Endothelial cell of umbilical vein (primary cell): ENCODE results near the gene MDN1.

Experiments
- EZH2 ChIP-seq: IDR thresholded peaks from 2 replicates; pipeline ENCODE4 v1.6.1; 2012; ENCODE audit warnings: borderline replicate concordance, low read depth, mild to moderate bottlenecking, moderate library complexity, low read length, inconsistent platforms; ENCODE audit not compliant: severe bottlenecking
- JUN ChIP-seq: IDR thresholded peaks from 2 replicates; pipeline ENCODE4 v1.6.1; 2011; ENCODE audit warnings: borderline replicate concordance, low read depth; ENCODE audit not compliant: insufficient read length, insufficient read depth
- MYC ChIP-seq: IDR thresholded peaks from one replicate; pipeline ENCODE4 v1.6.1; 2011; ENCODE audit warnings: mild to moderate bottlenecking, low read depth, low read length
- POLR2A ChIP-seq: IDR thresholded peaks from 2 replicates; pipeline ENCODE4 v1.6.1; 2012; ENCODE audit warnings: low read depth, mild to moderate bottlenecking, control low read depth, low read length
- POLR2AphosphoS5 ChIP-seq: IDR thresholded peaks from 2 replicates; pipeline ENCODE4 v1.6.1; 2012; ENCODE audit warnings: low read depth, mild to moderate bottlenecking, control low read depth, low read length, moderate library complexity; ENCODE audit not compliant: insufficient read depth
- TF ChIP-seq, protein P1 (sequence below), 2 donors: IDR thresholded peaks; 1 replicate in 1 of 2; 2 replicates in 1 of 2; pipeline ENCODE4 v1.5.1; 2011; ENCODE audit warnings: low read length in 2 of 2, mild to moderate bottlenecking in 2 of 2, moderate library complexity in 2 of 2, control low read depth in 1 of 2, inconsistent platforms in 1 of 2, low read depth in 1 of 2; ENCODE audit not compliant: insufficient read depth in 1 of 2; ENCODE audit errors: extremely low read depth in 1 of 2
- TF ChIP-seq, protein P2 (sequence below): IDR thresholded peaks from 2 replicates; pipeline ENCODE4 v1.6.1; 2011; ENCODE audit not compliant: insufficient read depth, insufficient read length

DNA sequence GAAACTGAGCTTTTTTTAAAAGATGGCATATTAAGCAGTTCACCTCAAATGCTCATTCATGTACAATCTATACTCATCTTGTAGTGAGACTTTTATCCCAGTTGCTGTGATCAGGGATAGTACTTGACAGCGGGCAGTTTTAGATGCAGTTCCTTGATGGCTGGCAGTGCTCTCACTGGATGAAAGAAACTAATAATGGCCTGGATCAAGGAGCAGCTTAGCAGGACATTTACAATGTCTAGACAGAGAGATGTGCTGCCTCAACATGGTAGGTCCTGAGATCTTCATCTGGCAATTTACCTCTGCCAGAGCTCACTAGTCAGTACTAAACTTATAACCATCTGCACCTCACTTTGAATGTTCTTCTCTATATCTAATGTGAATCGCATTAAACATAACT, 134.3 kb downstream of the MDN1 start:
- TF ChIP-seq, protein P1, sequence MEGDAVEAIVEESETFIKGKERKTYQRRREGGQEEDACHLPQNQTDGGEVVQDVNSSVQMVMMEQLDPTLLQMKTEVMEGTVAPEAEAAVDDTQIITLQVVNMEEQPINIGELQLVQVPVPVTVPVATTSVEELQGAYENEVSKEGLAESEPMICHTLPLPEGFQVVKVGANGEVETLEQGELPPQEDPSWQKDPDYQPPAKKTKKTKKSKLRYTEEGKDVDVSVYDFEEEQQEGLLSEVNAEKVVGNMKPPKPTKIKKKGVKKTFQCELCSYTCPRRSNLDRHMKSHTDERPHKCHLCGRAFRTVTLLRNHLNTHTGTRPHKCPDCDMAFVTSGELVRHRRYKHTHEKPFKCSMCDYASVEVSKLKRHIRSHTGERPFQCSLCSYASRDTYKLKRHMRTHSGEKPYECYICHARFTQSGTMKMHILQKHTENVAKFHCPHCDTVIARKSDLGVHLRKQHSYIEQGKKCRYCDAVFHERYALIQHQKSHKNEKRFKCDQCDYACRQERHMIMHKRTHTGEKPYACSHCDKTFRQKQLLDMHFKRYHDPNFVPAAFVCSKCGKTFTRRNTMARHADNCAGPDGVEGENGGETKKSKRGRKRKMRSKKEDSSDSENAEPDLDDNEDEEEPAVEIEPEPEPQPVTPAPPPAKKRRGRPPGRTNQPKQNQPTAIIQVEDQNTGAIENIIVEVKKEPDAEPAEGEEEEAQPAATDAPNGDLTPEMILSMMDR (IDR thresholded peaks at IDR 0.05; ENCODE audit: extremely low read depth in 1 of 2, insufficient read depth in 1 of 2, low read depth in 1 of 2, low read length in 2 of 2), result no peak
- TF ChIP-seq MYC (no peak), POLR2AphosphoS5 (no peak), POLR2A (no peak), EZH2 (no peak), JUN (no peak)
- TF ChIP-seq, protein P2, sequence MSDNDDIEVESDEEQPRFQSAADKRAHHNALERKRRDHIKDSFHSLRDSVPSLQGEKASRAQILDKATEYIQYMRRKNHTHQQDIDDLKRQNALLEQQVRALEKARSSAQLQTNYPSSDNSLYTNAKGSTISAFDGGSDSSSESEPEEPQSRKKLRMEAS, result no peak
